ENCODE results near the gene SEZ6L2. TPM values are rescaled to one million over a fixed set of nuclear protein-coding genes. Genes with fewer than 3 reads are reported as not detected.

Gene SEZ6L2
- total and polyA plus RNA-seq, 2 of the 13 experiments (the other 11 are each of a cell fraction or from before 2014, with no cell fraction given), result 14.9 to 16.9 TPM

DNA sequence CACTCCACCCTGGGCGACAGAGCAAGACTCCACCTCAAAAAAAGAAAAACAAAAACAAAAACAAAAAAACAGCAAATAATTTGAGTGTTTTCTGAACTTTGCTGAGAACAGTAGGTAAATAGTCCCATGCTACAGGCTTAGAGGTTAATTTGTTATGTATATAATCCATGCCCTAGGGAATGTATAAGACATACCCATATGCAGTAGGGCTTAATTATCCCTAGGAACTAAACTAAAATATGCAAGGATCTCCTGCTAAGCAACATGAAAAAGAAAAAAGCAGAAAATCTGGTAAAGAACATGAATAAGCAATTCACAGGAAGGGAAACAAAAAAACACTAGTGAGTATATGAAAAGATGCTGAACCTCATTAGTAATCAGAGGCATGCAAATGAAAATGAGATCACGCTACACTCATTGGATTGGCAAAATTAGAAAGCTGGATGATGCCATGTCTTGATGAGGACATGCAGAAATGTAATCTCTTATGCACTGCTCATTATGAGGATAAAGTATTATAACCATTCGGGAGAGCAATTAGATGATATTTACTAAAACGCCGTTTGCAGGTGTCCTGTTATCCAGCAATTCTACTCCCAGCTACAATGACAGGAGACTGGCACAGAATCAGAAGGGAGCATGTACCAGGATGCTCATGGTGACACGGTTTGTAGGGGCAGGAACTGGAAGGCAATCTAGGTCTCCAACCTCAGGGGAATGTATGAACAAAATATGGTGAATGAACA lies 21.1 kb upstream of the SEZ6L2 start:
- in situ Hi-C loops (cut with HindIII; ENCODE audit: extremely low pct_ligation_motif_present, low pct_unique_long_range_greater_than_20kb) (no loop called here), intact Hi-C loops (cut with micrococcal nuclease; ENCODE audit: unreplicated experiment) (no loop called here)
- TF ChIP-seq PHF20 (CRISPR knock-in tag; IDR thresholded peaks at IDR 0.05) (no peak), EEA1 (CRISPR knock-in tag; IDR thresholded peaks at IDR 0.05; ENCODE audit: borderline replicate concordance) (no peak)
- Histone ChIP-seq H3K9me3 (ENCODE audit: low read length) (no peaks in the 10 kb centered on the region), H3K9ac (ENCODE audit: insufficient read depth, low read depth, low read length) (no peak overlapping the region), H3K4me3 (replicated peaks in 1 of 3; ENCODE audit: insufficient read depth in 1 of 3, low read depth in 2 of 3, low read length in 3 of 3) (no peak overlapping the region), H3K4me2 (ENCODE audit: low read depth, low read length) (no peak overlapping the region), H3K4me1 (ENCODE audit: insufficient read depth, low read length) (peaks cover 25% of the 10 kb centered on the region), H3K79me2 (ENCODE audit: insufficient read depth, low read length) (peaks cover 12% of the 10 kb centered on the region), H3K36me3 (replicated peaks in 1 of 2; ENCODE audit: control insufficient read depth in 1 of 2, insufficient read depth in 2 of 2, low read length in 2 of 2) (peaks cover 3 to 37% of the 10 kb centered on the region in 2 experiments; a peak in 3 of 5 replicates), H4K20me1 (ENCODE audit: insufficient read depth, low read length) (no peaks in the 10 kb centered on the region), H2AFZ (ENCODE audit: low read length) (no peak overlapping the region), H3K27ac (ENCODE audit: extremely low read length, insufficient read depth, low read length) (no peak overlapping the region), H3K27me3 (ENCODE audit: control insufficient read depth in 1 of 2, insufficient read depth in 2 of 2, low read length in 2 of 2) (no peaks in the 10 kb centered on the region)
- no peak for ATAC-seq
- FAIRE-seq, result no peak
- CTCF ChIA-PET (ENCODE audit: low intra/inter-chr PET ratio, low total read pairs), result no interaction called here
- BruUV-seq (replicated peaks), result no TSS peak
- POLR2A ChIA-PET, result interaction anchor here (0.9 kb wide), 1 partner anchor 53 kb away, joined by 3 read pairs; the partner anchor contains the start of gene TAOK2
- DNase-seq (ENCODE audit: low spot score), result no peak
- 96% methylated on average over 6 of the region's 6 CpGs for WGBS (ENCODE audit: low lambda C conversion rate)

DNA sequence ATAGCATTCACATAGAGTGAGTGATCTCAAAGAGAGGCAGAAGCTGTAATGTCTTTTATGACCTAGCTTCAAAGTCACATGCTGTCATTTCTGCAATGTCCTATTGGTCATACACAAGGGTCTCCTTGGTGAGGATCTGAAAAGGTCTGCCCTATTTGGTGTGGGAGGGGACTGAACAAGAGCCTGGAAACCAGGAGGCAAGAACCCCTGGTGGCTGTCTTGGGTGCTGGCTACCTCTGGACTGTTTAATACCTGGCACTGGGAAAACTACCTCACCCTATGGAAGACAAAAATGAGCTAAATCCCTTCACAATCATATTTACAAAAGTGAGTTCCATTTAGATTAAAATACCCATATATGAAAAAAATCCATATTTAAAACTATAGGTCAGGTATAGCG lies 17.6 kb upstream of the SEZ6L2 start:
- H3K4me3 ChIP-seq (replicated peaks in 1 of 3; ENCODE audit: insufficient read depth in 1 of 3, low read depth in 2 of 3, low read length in 3 of 3), result no peak overlapping the region
- no peak overlapping the region for H3K4me2 ChIP-seq (ENCODE audit: low read depth, low read length)
- no peak overlapping the region for H3K27ac ChIP-seq (ENCODE audit: extremely low read length, insufficient read depth, low read length)
- no peaks in the 10 kb centered on the region for H3K27me3 ChIP-seq (ENCODE audit: control insufficient read depth in 1 of 2, insufficient read depth in 2 of 2, low read length in 2 of 2)
- H3K9ac ChIP-seq (ENCODE audit: insufficient read depth, low read depth, low read length), result no peak overlapping the region
- TF ChIP-seq SMC3 (IDR thresholded peaks at IDR 0.05; ENCODE audit: low read length) (peak; percentile 31; the same call in 1 of the 2 replicates), PCBP2 (optimal IDR thresholded peaks at IDR 0.05; ENCODE audit: low read depth, low read length, poor library complexity, severe bottlenecking) (no peak)
- H2AFZ ChIP-seq (ENCODE audit: low read length), result no peak overlapping the region
- H3K79me2 ChIP-seq (ENCODE audit: insufficient read depth, low read length), result no peaks in the 10 kb centered on the region
- ATAC-seq (peak; percentile 82), DNase-seq (ENCODE audit: low spot score) (peak; percentile 41), FAIRE-seq (no peak)
- 100% methylated on average over 1 of the region's 1 CpG for WGBS (ENCODE audit: low lambda C conversion rate)
- in situ Hi-C loops (cut with HindIII; ENCODE audit: extremely low pct_ligation_motif_present, low pct_unique_long_range_greater_than_20kb) (no loop called here), intact Hi-C loops (cut with micrococcal nuclease; ENCODE audit: unreplicated experiment) (no loop called here)
- no peaks in the 10 kb centered on the region for H3K9me3 ChIP-seq (ENCODE audit: low read length)
- ChIA-PET POLR2A (interaction anchor here (0.6 to 4.8 kb wide), 5 partner anchors 9 to 88 kb away, joined by 3 to 34 read pairs (median 10); partner anchors contain the start of genes ASPHD1, KCTD13, SEZ6L2 and TAOK2), CTCF (ENCODE audit: low intra/inter-chr PET ratio, low total read pairs) (no interaction called here)
- no TSS peak for BruUV-seq (replicated peaks)
- H4K20me1 ChIP-seq (ENCODE audit: insufficient read depth, low read length), result no peaks in the 10 kb centered on the region
- H3K4me1 ChIP-seq (ENCODE audit: insufficient read depth, low read length), result peaks cover 14% of the 10 kb centered on the region
- peaks cover 3 to 27% of the 10 kb centered on the region in 2 experiments; a peak in 3 of 5 replicates for H3K36me3 ChIP-seq (replicated peaks in 1 of 2; ENCODE audit: control insufficient read depth in 1 of 2, insufficient read depth in 2 of 2, low read length in 2 of 2)

All from HepG2 (cell line).